DMS114 treated with DMSO at 0.1 percent for 48 hours (cell line): ENCODE results near the gene YPEL1.
"Not testable (repeated sequence)": the region's sequence is repeated elsewhere in the genome, so short reads cannot be mapped to it uniquely, and the experiment has no call there.

Experiments used
- DNase-seq: peaks from one replicate; lab custom pipeline; 2025; ENCODE audit not compliant: unreplicated experiment; lab: John Stamatoyannopoulos, UW

Gene YPEL1

DNA sequence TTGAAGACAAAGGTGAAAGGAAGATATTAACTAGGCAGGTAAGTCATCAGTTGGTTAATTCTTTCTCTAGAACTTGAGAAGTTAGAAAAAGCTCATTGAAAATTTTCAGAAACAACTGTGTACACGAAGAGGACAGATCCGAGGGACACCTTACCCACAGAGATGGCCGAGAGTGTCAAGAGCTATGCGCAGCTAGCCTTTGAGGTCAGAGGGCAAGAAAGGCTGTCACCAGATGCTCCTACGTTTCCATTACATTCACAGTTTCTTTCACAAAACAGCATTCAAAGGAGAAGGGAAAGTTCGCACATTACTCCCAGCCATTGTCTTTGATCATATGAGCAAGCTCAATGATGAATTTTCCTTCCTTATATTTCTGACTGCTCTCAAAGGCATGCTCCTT, 34.8 kb downstream of the YPEL1 start:
- DNase-seq: no peak

DNA sequence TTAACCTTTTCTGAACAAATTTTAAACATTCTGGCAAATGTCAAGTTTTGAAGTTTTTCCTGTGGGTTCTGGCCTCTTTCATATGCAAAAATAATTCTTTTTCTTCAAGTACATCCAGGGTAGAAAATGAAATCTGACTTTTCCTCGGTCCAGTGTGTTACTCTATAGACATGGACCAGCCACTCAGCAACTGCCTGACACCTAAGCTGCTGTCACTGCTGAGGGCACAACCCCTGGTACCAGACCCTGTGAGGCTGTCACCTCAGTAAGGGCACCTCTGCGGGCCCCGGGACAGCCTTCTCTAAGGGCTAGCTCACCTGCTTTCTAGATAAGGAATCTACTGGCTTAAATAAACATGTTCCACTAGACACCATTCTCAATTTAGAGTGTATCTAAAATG, 36.0 kb downstream of the YPEL1 start:
- no peak for DNase-seq

DNA sequence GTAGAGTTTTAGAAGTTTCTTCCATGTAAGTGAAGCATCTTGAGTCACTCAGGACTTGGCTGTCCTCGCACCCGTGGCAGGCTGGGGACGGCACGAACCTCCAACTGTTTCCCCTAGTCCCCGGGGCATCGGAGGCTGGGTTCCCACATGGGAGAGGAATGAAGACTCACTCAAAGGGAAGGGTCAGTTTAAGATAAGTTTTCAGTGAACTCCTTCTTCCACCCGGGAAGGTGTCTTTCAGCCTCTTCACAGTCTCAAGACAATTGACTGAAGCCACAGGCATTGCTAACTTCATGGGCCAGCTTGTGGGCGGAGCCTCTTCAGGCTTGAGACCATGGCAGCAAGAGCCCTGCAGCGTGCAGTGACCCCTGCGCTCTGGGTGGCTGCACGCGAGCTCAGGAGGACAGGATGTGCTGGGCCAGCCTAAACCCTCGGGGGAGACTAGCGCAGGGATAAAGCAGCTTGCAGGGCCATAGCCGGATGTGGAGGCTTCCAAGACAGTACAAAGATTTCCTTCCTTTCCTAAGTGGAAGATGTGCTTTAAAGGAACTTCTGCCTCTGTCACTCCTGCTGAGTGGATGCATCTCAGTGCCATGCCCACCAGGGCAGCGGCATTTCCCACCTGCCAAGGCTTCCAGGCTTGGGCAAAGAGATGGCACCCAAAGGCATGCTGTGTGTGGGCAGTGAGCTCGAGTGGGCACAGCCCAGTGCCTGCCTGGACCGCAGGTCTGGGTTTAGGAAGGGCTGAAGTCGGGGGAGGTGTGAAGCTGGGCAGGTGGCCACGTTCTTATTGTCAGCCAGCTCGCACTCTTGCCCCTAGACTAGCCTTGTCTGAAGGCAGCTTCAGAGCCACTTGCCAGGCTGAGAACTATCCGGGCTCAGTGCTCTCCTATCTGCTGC, 36.9 kb downstream of the YPEL1 start:
- no peak for DNase-seq

DNA sequence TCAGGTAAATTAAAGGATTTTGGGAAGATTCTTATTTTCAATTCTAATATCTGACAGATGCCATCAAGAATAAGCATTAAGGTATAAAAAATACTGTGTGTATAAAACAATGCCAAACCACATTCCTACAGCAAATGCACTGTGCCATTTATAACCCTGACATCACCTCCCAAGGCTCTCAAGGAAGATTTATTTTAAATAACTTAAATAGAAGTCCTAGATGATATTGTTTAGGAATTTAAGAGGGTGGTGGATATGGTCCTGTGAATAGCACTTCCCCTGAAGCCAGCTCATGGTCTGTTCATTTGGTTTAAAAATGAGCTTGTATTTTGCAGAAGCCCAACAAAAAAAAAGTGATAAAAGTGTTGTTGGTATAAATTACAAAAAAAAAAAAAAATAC, 37.7 kb downstream of the YPEL1 start:
- no peak for DNase-seq

DNA sequence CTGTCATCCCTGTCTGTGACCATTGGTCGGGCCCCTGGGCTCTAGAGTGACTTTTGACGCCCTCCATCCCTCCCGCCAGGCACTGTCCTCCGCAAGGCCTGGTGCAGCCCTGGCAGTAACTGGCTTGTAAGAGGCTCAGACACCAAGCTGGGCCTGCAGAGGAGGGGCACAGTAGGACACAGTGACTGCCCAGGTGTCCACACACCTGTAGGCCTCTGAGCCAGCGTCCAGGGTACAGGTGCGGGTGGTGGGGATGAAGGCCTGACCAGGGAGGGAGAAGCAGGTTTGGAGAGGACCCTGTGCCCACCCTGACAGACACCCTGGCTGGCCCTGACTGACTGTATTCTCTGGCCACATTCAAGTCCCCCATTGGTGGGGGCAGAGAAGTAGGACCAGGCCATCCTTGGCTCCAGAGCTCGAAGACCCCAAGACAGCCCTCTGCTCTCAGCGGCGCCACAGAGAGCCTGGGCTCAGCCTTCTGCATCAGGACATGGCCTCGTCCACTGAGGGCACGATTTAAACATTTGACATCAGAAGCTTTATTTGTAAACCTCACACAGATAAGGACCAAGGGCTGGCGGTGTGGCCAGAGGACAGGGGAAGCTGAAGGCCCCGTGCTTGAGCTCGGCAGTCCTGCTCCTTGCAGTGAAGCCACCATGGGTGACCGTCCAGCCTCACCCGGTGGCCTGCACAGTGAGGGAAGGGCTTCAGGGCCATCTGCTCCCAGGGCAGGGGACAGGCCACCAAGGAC, 38.4 kb downstream of the YPEL1 start:
- DNase-seq: no peak

DNA sequence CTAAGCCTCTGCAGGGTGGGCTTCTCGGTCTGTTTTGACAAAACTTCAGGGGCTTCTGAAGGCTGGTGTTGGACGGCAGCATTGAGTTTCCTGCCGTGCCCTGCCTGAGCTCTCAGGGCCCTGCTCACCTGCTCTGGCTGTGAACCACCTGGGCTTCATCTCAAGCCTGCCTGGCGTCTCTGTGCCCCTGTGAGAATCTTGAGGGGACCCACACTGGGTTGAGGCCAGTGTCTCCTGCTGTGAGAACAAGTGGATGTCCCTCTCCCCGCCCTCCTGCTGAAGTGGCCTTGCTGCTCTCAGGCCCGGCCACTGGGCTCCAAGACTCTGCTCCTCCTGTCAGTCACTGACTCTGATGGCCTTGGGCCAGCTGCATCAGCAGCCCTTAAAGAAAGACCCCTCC, 39.5 kb downstream of the YPEL1 start:
- DNase-seq: no peak

DNA sequence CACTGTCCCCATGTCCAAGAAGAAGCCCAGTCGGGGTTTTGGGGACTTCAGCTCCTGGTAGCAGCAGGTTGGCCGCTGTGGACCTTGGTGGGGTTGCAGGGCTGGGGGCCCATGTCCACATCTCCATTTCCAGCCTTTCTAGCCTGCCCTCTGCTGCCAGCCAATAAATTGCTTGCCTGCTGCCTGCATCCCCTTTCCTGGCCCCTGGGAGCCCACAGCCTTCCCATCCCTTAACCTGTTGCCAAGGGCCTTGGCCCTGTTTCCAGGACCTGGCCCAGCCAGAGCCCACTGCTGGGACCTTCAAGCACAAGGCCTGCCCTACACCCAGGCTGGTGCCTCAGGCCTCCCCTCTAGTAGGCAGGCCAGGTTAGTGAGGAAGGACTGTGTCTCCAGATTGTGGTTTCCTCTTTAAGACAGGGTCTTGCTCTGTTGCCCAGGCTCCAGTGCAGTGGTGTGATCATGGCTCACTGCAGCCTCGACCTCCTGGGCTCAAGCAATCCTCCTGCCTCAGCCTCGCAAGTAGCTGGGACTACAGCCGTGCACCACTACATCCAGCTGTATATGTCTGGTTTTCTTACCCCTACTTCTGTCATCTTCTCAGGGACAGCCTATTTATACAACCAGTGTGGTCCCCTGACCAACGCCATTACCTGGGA, 40.0 kb downstream of the YPEL1 start:
- DNase-seq: no peak

DNA sequence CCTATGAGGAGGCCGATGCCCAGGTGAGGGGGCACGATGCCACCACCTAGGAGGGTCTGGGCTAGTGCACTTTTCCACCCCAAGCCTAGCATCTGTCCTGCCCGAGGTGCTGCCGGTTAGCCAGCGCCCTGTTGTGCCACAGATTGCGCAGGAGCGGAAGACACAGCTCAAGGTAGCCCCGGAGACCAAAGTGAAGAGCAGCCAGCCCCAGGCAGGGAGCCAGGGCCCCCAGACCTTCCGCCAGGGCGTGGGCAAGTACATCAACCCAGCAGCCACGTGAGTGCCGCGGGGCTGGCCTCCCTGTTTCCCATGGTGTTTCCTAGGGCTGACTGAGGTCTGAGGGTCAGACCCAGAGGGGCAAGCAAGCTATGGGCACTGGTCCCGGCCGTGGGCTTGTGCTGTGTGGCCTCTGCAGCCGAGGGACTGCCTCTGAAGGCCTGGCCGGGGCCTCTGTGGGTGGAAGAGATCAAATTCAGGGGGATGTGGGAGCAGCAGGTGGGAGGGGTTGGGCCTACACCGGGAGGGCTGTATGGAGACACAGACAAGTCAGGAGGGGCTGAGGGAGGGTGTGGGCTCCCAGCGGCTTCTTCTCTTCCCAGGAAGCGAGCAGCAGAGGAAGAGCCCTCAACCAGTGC, 40.7 kb downstream of the YPEL1 start:
- no peak for DNase-seq

DNA sequence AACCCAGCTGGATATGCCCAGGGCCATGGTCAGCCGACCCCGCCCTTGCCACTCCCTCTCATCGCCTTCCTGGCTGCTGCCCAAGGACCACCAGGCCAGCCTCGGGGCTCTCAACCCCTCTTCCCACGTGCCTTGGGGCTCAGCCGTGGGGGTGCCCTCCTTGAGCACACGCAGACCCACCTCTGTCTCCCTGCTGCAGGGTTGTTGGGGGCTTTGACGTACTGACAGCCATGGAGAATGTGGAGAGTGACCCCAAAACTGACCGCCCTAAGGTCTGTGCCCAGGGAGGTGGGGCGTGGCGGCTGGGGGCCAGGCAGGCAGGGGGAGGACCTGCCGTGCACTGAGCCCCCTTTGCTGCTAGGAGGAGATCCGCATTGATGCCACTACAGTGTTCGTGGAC, 41.2 kb downstream of the YPEL1 start:
- no peak for DNase-seq

DNA sequence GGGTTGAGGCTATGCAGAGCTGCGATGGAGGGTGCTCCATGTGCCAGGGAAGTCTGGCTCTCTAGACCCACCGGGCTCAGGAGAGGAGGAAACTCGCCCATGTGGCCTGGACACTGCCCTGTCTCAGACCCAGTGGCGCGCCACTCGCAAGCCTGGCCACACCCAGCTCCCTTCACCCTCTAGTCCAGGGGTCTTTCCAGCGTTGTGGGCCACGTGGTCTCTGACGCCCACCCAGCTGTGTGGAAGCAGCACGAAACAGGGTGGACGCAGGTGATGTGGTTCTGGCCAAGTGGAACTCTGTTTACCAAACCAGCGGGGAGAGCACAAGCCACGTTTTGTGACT, 41.6 kb downstream of the YPEL1 start:
- no peak for DNase-seq

DNA sequence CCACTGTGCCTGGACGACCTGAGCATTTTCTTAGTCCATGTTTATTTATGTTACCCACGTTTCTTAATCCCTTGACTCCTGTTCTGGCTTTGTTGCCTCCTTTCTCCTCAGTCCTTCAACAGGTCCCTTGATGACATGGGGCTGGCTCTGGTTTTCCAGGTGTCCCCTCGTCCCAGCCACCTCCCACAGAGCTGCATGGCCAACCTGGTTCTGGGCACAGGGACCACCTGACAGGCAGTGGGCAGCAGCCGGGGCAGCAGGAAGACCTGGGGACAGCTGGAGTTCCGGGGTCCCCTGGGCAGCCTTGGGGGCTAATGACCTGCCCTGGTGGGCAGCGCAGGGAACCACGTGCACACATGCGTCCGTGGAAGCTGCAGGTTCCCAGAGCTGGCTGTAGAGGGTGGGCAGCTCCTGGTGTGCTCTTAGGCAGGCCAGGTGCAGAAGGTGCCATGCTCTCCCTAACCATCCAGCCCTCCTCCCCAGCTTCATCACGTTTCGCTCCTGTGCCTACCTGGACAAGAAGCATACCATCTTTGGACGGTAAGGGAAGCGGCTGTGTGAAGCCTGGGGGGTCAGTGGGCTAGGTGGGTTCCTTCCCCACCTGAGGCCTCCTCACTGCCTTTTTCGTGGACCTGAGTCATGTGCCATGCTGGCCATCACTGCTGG, 42.1 kb downstream of the YPEL1 start:
- no peak for DNase-seq

DNA sequence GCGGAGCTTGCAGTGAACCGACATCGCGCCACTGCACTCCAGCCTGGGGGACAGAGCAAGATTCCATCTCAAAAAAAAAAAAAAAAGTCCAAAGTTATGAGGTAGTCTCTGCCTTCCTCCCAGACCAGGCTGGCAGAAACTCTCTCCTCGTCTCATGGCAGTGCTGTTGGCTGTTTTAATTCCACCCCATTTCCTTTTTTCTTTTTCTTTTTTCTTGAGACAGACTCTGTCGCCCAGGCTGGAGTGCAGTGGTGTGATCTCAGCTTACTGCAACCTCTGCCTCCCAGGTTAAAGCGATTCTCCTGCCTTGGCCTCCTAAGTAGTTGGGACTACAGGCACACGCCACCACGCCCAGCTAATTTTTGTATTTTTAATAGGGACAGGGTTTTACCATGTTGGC, 42.7 kb downstream of the YPEL1 start:
- not testable (repeated sequence) for DNase-seq

DNA sequence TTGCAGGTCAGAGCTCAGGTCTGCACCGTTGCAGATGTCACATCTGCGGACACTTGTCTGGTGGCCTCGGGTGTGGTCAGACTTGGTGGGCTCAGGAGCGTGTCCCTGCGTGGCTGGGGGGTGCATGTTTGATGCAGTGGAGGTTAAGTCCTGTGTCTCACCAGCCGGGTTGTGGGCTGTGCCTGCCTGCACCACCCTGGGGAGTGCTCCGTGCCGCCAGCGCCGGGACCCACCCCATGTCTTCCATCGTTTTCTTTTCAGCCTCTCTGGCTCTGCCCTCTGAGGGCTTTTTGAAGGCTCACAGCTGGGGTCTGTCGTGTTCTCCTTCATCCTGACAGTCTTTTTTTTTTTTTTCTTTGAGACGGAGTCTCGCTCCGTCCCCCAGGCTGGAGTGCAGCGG, 43.8 kb downstream of the YPEL1 start:
- DNase-seq: no peak

DNA sequence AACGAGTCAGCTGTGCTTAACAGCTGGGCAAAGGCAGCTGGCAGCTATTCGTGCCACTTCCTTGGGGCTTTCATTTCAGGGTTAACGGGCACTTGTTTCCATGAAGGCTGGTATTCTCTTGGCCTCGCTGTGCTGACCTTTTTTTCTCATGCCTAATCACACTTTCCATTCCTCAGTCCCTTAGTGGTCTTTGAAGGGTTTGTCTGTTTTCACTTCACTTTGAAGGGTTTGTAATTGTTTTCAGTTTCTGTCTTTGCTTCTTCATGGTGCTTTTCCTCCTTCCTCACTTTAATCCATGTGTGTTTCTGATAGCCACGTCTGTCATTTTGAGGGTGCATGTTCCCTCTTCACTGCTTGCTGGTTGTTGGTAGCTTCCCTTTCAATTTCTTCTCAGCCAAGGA, 45.2 kb downstream of the YPEL1 start:
- DNase-seq: no peak

DNA sequence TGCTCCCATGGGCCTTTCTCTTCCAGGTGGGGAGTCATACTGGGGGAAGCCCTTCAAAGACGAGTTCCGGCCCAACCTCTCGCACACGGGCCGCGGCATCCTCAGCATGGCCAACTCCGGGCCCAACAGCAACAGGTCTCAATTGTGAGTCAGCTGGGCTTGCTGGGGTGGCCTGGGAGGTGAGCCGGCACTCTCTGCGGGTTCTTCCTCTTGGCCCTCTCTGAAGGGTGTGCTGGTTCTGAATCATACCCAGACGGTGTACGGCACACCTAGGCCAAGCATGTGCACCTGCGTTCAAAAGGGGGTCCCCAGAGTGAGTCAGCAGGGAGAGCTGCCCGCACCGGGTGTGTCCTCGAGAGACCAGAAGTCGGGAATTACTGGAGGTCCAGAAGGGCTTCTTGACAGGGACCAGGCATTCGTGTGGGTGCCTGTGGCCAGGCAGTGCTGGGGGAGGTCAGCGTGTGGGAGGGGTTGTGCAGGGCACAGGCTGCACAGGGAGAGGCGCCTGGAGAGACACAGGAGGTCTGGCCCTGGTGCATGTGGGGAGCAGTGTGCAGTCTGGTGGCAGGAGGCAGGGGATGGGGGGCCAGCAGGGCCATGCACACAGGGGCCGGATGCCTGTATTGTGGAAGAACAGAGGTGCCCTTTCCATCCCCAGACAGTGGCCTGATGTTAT, 46.8 kb downstream of the YPEL1 start:
- DNase-seq: no peak

DNA sequence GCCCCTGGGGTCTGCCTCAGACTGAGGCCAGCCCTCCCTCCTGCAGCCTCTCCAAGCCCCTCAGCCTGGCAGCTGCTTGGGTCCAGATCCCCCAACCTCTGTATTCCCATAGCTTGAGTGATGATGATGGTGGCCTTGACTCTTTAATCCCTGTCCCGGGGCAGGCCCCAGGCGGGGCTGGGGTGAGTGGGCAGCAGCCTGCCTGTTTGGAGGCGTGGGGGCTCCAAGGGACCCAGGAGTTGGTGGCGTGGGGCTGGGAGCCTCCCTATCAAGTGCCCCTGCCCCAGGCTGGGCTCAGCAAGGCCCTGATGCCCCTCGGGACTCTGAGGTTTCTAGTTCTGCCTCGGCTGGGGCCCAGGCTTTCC, 47.3 kb downstream of the YPEL1 start:
- DNase-seq: no peak

DNA sequence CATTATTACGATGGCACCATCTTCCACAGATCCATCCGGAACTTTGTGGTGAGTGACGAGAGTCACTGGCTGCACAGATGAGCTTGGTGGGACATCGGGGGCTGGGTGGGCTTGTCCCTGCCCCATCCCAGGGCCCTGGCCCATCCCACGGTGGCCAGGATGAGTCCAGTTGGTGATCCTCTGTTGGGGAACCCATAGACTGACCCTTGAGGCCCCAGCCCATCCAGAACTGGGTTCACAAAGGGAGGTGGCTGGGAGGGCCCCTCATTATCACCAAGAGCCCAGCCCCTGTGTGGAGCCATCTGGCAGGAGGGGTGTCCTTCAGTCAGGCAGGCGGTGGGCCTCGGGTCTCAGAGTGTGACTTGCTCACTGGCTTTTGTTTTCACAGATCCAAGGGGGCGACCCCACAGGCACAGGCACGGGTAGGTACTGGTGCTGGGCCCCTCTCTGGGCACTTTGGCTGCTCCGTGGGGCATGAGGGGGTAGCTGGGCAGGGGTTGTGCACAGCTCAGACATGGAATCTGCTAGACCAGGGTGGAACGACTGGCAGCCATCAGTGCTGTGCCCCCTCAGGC, 47.8 kb downstream of the YPEL1 start:
- no peak for DNase-seq

DNA sequence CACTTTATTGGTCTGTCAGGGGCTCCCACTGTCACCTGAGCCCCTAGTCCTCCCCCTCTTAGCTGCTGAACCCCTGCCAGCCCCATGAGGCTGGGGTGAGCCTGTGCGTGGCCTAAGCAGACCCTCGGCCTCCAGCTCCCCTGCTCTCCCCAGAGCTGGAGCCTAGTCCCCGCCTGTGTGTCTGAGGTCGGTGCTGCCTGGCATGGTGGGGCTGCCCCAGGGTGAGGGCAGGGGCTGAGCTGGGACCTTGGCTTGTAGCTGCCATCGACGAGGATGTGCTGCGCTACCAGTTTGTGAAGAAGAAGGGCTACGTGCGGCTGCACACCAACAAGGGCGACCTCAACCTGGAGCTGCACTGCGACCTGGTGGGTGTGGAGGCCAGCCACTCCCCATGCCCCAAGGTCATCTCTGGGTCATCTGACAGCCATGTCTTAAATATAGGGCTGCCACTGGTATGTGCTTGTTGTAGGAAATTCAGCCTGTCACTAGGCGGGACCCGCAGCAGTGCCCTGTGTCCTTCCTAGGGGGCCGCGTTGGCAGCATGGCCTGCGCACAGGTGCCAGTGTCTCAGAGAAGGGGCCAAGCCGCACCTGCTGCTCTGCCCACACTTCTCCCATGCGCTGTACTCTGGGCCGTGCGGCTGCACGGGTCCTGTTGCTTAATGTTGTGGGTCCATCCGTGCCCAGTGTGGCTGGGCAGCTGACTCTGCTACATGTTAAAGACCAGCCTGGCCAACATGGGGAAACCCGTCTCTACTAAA, 48.8 kb downstream of the YPEL1 start:
- DNase-seq: no peak

DNA sequence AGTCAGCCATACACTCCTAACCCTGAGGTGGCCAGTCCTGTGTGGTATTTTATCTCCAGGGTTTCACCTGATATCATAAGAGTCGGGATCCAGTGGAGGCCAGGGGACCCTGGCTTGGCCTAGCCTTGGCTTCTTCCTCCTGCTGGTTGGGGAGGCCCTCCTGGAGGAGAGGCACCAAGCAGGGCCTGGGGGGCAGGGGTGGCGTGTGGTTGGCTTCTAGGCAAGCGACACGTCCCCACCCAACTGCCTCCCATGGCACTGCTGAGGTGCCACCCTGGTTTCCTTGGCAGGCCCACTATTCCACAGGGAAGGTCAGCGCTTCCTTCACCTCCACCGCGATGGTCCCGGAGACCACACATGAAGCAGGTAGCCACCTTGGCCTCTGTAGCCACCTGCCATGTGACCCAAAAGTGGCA, 49.4 kb downstream of the YPEL1 start:
- DNase-seq: no peak

DNA sequence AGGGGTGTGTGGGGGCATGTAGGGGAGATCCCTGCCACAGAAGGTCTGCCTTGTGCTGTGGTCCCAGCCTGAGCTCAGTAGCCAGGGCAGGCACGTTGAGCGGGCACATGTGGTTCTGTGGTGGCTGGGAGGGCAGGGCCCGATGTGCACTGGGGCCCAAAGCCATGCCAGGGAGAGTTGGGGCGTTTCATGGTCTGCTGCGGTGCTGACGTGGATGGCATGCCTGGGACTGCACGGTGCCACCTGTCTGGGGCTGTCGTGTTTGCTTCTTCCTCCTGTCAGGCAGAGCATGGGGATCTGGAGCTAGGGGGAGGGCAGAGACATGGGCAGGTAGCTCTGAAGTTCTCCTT, 50.5 kb downstream of the YPEL1 start:
- no peak for DNase-seq
